HL-60 (cell line): Measurements from ENCODE around the gene AFF2.

ENCODE experiments used
- DNase-seq, 2 experiments: peaks; one replicate each; pipeline ENCODE4 v3.0.0-alpha.2; 2010 to 2020; ENCODE audit warnings: low read depth in 1 of 2, low spot score in 1 of 2
- H3K27ac ChIP-seq: fragments of 250-450 bp; sonication (Bioruptor Pico); replicated peaks from 2 replicates; pipeline ENCODE4 v1.5.1; 2020; ENCODE audit warnings: mild to moderate bottlenecking, moderate library complexity
- H3K27me3 ChIP-seq: fragments of 250-450 bp; sonication (Bioruptor Pico); 2 replicates; pipeline ENCODE4 v1.5.1; 2021; ENCODE audit warnings: mild to moderate bottlenecking, moderate library complexity; ENCODE audit not compliant: insufficient read depth, poor library complexity, severe bottlenecking
- H3K4me3 ChIP-seq: replicated peaks from 2 replicates; pipeline ENCODE4 v1.5.1; 2011; ENCODE audit warnings: mild to moderate bottlenecking, control low read depth, low read length; ENCODE audit not compliant: insufficient read depth
- GABPA ChIP-seq: IDR thresholded peaks from 2 replicates; pipeline ENCODE4 v1.6.1; 2012; ENCODE audit warnings: low read depth
- POLR2AphosphoS5 ChIP-seq: IDR thresholded peaks from 2 replicates; pipeline ENCODE4 v1.6.1; 2012; ENCODE audit warnings: low read depth
- SPI1 ChIP-seq: IDR thresholded peaks from 2 replicates; pipeline ENCODE4 v1.6.1; 2012; ENCODE audit warnings: low read depth, mild to moderate bottlenecking, borderline replicate concordance
- TF ChIP-seq, protein P1 (sequence below): IDR thresholded peaks from 2 replicates; pipeline ENCODE4 v1.6.1; 2012; ENCODE audit warnings: low read depth; ENCODE audit not compliant: insufficient replicate concordance
- TF ChIP-seq, protein P2 (sequence below): IDR thresholded peaks from one replicate; pipeline ENCODE4 v1.5.1; 2011; ENCODE audit warnings: low read length, control low read depth, inconsistent platforms; ENCODE audit not compliant: insufficient read depth

AFF2 gene

DNA sequence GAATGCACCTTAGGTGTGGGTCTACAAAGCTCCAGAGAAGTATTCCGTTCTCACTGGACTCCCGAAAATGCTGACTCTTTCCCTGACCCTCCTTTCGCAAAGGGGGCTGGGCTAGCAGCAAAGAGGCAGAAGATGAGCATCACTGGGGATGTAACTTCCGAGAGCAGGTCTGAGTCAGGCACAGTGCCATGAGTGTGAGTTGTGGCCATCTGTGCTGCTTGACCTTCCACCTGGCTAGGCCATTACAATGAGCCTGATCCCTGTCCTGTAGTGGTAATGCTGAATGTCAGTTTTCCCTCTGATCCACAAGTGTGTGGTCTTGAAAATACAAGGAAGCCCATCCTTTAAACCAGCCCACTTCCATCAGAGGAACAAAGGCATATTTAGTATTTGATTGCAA is 479.4 kb downstream of the AFF2 start:
- Histone ChIP-seq H3K27me3 (no peaks in the 10 kb centered on the region), H3K27ac (no peak overlapping the region), H3K4me3 (no peak overlapping the region)
- TF ChIP-seq, protein P1, sequence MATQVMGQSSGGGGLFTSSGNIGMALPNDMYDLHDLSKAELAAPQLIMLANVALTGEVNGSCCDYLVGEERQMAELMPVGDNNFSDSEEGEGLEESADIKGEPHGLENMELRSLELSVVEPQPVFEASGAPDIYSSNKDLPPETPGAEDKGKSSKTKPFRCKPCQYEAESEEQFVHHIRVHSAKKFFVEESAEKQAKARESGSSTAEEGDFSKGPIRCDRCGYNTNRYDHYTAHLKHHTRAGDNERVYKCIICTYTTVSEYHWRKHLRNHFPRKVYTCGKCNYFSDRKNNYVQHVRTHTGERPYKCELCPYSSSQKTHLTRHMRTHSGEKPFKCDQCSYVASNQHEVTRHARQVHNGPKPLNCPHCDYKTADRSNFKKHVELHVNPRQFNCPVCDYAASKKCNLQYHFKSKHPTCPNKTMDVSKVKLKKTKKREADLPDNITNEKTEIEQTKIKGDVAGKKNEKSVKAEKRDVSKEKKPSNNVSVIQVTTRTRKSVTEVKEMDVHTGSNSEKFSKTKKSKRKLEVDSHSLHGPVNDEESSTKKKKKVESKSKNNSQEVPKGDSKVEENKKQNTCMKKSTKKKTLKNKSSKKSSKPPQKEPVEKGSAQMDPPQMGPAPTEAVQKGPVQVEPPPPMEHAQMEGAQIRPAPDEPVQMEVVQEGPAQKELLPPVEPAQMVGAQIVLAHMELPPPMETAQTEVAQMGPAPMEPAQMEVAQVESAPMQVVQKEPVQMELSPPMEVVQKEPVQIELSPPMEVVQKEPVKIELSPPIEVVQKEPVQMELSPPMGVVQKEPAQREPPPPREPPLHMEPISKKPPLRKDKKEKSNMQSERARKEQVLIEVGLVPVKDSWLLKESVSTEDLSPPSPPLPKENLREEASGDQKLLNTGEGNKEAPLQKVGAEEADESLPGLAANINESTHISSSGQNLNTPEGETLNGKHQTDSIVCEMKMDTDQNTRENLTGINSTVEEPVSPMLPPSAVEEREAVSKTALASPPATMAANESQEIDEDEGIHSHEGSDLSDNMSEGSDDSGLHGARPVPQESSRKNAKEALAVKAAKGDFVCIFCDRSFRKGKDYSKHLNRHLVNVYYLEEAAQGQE = no peak
- TF ChIP-seq POLR2AphosphoS5 (no peak), SPI1 (no peak), GABPA (no peak)
- TF ChIP-seq, protein P2, sequence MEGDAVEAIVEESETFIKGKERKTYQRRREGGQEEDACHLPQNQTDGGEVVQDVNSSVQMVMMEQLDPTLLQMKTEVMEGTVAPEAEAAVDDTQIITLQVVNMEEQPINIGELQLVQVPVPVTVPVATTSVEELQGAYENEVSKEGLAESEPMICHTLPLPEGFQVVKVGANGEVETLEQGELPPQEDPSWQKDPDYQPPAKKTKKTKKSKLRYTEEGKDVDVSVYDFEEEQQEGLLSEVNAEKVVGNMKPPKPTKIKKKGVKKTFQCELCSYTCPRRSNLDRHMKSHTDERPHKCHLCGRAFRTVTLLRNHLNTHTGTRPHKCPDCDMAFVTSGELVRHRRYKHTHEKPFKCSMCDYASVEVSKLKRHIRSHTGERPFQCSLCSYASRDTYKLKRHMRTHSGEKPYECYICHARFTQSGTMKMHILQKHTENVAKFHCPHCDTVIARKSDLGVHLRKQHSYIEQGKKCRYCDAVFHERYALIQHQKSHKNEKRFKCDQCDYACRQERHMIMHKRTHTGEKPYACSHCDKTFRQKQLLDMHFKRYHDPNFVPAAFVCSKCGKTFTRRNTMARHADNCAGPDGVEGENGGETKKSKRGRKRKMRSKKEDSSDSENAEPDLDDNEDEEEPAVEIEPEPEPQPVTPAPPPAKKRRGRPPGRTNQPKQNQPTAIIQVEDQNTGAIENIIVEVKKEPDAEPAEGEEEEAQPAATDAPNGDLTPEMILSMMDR = no peak
- DNase-seq = no peak

DNA sequence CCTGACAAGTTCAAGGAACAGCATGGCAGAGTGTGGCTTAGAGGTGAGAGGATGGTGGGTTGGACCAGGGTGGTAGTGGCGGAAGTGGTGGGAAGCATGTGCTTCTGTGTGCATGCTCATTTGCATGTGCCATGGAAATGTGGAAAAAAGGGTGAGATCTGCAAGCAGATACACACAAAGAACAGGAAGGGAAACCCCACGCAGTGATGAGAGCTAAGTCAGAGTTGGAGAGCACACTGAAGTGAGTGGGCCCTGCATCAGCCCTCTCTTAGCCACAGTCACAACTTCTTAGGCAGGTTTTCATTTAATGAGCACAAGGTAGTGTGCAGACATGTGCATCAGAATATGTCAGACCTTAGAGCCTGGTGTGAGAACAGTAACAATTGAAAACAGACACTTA is 483.8 kb downstream of the AFF2 start:
- TF ChIP-seq SPI1 (no peak), GABPA (no peak), POLR2AphosphoS5 (no peak)
- TF ChIP-seq, protein P1 = no peak
- TF ChIP-seq, protein P2 = no peak
- H3K4me3 ChIP-seq = no peak overlapping the region
- no peaks in the 10 kb centered on the region for H3K27me3 ChIP-seq
- no peak for DNase-seq
- no peak overlapping the region for H3K27ac ChIP-seq

GRCh38 chrX:148991502-148991901 is 491.1 kb downstream of the AFF2 start:
- TF ChIP-seq, protein P1 = no peak
- no peak for TF ChIP-seq SPI1
- no peak for TF ChIP-seq POLR2AphosphoS5
- TF ChIP-seq, protein P2 = no peak
- no peak for TF ChIP-seq GABPA
- H3K4me3 ChIP-seq = no peak overlapping the region
- no peak overlapping the region for H3K27ac ChIP-seq
- H3K27me3 ChIP-seq = no peaks in the 10 kb centered on the region
- DNase-seq = no peak
